Loucy (cell line): Measurements from ENCODE around the gene IQSEC1.

Experiments used
- H2AFZ ChIP-seq: fragments of 200-600 bp; sonication (generic); 2 replicates; pipeline ENCODE4 v1.6.0; 2016; ENCODE audit warnings: antibody characterized with exemption, mild to moderate bottlenecking, low read length, moderate library complexity
- H3F3A ChIP-seq: fragments of 200-600 bp; 2 replicates; pipeline ENCODE4 v1.6.0; 2016; ENCODE audit warnings: antibody characterized with exemption, low read depth, mild to moderate bottlenecking
- H3K27me3 ChIP-seq: fragments of 200-600 bp; sonication (generic); 2 replicates; pipeline ENCODE4 v1.6.1; 2014; ENCODE audit warnings: low read length, mild to moderate bottlenecking; ENCODE audit not compliant: insufficient read depth, poor library complexity, severe bottlenecking
- H3K36me3 ChIP-seq: fragments of 200-600 bp; sonication (generic); 2 replicates; pipeline ENCODE4 v1.6.1; 2016; ENCODE audit warnings: low read length; ENCODE audit not compliant: insufficient read depth
- H3K4me1 ChIP-seq: fragments of 200-600 bp; sonication (generic); 2 replicates; pipeline ENCODE4 v1.5.1; 2014; ENCODE audit warnings: low read length, mild to moderate bottlenecking; ENCODE audit not compliant: insufficient read depth, poor library complexity, severe bottlenecking
- H3K4me2 ChIP-seq: fragments of 200-600 bp; sonication (generic); 2 replicates; pipeline ENCODE4 v1.6.0; 2014; ENCODE audit warnings: antibody characterized with exemption, low read length, low read depth, mild to moderate bottlenecking; ENCODE audit not compliant: poor library complexity, severe bottlenecking
- H3K4me3 ChIP-seq: fragments of 200-600 bp; sonication (generic); 2 replicates; pipeline ENCODE4 v1.5.1; 2014; ENCODE audit warnings: low read length, mild to moderate bottlenecking, mixed read lengths; ENCODE audit not compliant: poor library complexity, severe bottlenecking
- H3K79me2 ChIP-seq: fragments of 200-600 bp; sonication (generic); 2 replicates; pipeline ENCODE4 v1.6.1; 2014; ENCODE audit warnings: low read length; ENCODE audit not compliant: insufficient read depth
- H3K9ac ChIP-seq: fragments of 200-600 bp; sonication (generic); 2 replicates; pipeline ENCODE4 v1.6.0; 2014; ENCODE audit warnings: mild to moderate bottlenecking, low read depth, low read length, moderate library complexity; ENCODE audit not compliant: poor library complexity, severe bottlenecking
- H3K9me2 ChIP-seq: fragments of 200-600 bp; sonication (generic); replicated peaks from 2 replicates; pipeline ENCODE4 v1.6.1; 2016; ENCODE audit warnings: low read depth, low read length, mixed read lengths
- H3K9me3 ChIP-seq: fragments of 200-600 bp; sonication (generic); 2 replicates; pipeline ENCODE4 v1.6.1; 2014; ENCODE audit warnings: mild to moderate bottlenecking, antibody characterized with exemption, low read length, low read depth; ENCODE audit not compliant: insufficient read depth
- H4K20me1 ChIP-seq: fragments of 200-600 bp; sonication (generic); 2 replicates; pipeline ENCODE4 v1.6.0; 2014; ENCODE audit warnings: antibody characterized with exemption, low read length, mild to moderate bottlenecking; ENCODE audit not compliant: insufficient read depth, poor library complexity, severe bottlenecking
- CTCF ChIP-seq: fragments of 200-600 bp; sonication (generic); conservative IDR thresholded peaks from 2 replicates; pipeline ENCODE4 v1.5.1; 2014; ENCODE audit warnings: mild to moderate bottlenecking, antibody characterized with exemption, low read length
- EZH2phosphoT487 ChIP-seq: fragments of 200-600 bp; IDR thresholded peaks from 2 replicates; pipeline ENCODE4 v1.6.1; 2018; ENCODE audit warnings: antibody characterized with exemption, mild to moderate bottlenecking, moderate library complexity, borderline replicate concordance

The IQSEC1 gene

DNA sequence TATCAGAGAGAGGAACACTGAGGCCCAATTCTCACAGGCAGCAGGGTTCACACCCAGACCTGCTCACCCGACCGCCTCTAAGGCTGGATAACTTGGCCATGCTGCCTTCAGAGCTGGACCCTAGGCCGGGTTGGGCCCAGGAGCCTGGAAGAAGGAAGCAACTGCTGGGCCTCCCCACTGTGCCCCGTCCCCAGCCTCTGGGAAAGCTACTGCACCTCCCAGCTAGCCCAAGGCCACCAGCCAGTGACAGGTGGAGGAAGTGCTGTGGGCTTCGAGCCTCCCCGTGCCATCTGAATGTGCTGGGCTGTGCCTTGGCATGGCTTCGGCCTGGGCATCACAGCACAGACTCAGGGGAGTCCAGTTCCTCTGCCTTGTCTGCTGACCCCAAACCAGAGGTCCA is 169.3 kb downstream of the IQSEC1 start:
- no peaks in the 10 kb centered on the region for H3F3A ChIP-seq
- no peak overlapping the region for H2AFZ ChIP-seq
- H3K9me2 ChIP-seq: no peaks in the 10 kb centered on the region
- H3K9ac ChIP-seq: no peak overlapping the region
- H3K27me3 ChIP-seq: no peaks in the 10 kb centered on the region
- H3K4me3 ChIP-seq: no peak overlapping the region
- H3K9me3 ChIP-seq: no peaks in the 10 kb centered on the region
- peaks cover 69% of the 10 kb centered on the region; the same call in 1 of the 2 replicates for H3K36me3 ChIP-seq
- peaks cover 30% of the 10 kb centered on the region for H3K4me1 ChIP-seq
- peak overlapping the region; percentile 54 for H3K4me2 ChIP-seq
- no peaks in the 10 kb centered on the region for H4K20me1 ChIP-seq
- H3K79me2 ChIP-seq: no peaks in the 10 kb centered on the region
- TF ChIP-seq CTCF (no peak), EZH2phosphoT487 (no peak)

DNA sequence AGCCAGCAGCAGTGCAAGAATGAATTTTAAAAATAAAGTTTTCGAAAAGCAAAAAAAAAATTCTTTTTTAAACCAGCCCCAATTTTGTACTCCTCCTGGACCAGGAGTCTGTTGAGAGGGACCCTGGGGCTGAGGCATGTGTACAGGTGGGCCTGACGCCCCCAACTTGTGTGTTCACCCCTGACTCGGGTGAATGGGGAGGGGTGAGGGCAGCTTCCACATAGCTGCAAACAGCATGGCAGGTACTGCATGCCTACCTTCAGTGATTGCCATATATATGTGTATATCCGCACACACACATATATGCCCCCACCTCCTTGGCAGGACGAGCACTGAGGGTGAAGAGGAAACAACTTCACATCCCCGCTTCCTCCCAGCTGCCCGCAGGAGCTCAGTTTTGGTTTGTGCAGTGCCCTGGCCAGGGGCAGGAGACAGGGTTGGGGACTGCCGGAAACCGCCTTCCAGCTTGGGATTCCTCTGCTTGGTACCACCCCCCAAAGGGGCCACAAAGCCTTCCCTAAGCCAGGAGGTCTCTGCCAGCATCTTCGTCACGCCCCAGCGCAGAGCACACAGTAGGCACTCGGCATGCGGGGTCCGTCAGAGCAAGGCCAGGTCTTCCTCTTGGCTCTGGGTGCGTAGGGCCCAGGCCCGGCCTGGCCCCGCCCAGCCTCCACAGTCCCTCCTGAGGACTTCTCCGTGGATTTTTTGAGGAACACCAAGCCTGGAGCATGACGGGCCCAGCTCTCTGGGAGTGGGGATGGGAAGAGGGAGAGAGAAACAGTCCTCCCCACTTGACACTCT is 170.0 kb downstream of the IQSEC1 start:
- no peak overlapping the region for H3K9ac ChIP-seq
- peak overlapping the region; percentile 54 for H3K4me2 ChIP-seq

DNA sequence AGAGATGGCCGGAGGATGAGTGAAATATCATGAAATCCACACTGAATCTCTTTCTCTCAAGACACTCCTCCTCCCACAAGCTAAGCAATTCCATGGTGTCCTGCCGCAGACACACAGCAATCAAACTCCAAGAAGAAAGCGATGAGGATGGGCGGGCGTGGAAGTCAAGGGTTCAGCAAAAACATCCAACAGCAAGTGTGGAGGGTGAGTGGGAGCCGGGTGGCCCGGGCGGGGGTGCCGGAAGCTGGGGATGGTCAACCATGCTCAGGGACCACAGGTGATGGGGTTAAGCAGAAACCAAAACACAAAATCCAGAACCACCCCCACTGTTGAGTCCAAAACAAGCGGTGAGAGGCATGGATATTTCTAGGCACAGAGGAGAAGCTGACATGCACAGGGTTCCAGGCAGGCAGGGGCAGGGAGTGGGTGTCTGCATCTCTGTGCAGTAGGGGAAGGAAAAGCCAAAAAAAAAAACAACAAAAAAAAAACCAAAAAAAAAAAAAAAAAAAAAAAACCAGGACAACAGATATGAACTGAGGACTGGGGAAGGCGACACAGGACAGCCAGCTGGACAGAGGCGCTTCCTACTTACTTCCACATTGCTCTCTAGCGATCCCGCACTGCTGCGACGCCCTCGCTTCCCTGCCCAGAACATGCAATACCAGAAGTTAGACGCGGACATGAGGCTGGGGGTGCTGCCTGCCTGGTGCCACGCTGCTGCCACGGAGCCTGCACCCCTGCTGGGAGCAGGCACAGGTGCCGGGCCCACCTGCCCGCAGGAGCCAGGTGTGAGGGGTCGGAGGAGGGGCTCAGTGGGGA is 170.8 kb downstream of the IQSEC1 start:
- peak overlapping the region; percentile 34 for H3K9ac ChIP-seq
- no peaks in the 10 kb centered on the region for H3K79me2 ChIP-seq
- peak overlapping the region; percentile 54 for H3K4me2 ChIP-seq
- no peaks in the 10 kb centered on the region for H4K20me1 ChIP-seq
- no peaks in the 10 kb centered on the region for H3K9me2 ChIP-seq
- peaks cover 42% of the 10 kb centered on the region for H3K4me1 ChIP-seq
- TF ChIP-seq CTCF: no peak
- TF ChIP-seq EZH2phosphoT487: no peak
- peaks cover 54% of the 10 kb centered on the region; the same call in 1 of the 2 replicates for H3K36me3 ChIP-seq
- H3K9me3 ChIP-seq: no peaks in the 10 kb centered on the region
- H2AFZ ChIP-seq: no peak overlapping the region
- H3F3A ChIP-seq: no peaks in the 10 kb centered on the region
- no peaks in the 10 kb centered on the region for H3K27me3 ChIP-seq
- no peak overlapping the region for H3K4me3 ChIP-seq

More for the DNA sequence above, 170.0 kb downstream of the IQSEC1 start:
- H4K20me1 ChIP-seq: no peaks in the 10 kb centered on the region
- H3K4me3 ChIP-seq: no peak overlapping the region
- no peaks in the 10 kb centered on the region for H3K9me3 ChIP-seq
- H3K36me3 ChIP-seq: peaks cover 62% of the 10 kb centered on the region; the same call in 1 of the 2 replicates
- no peaks in the 10 kb centered on the region for H3K79me2 ChIP-seq
- TF ChIP-seq EZH2phosphoT487 (no peak), CTCF (no peak)
- H3K4me1 ChIP-seq: peaks cover 35% of the 10 kb centered on the region
- H3K27me3 ChIP-seq: no peaks in the 10 kb centered on the region
- no peaks in the 10 kb centered on the region for H3K9me2 ChIP-seq
- H2AFZ ChIP-seq: no peak overlapping the region
- no peaks in the 10 kb centered on the region for H3F3A ChIP-seq
